Measurements from ENCODE around the gene IL17REL.

Gene IL17REL

DNA sequence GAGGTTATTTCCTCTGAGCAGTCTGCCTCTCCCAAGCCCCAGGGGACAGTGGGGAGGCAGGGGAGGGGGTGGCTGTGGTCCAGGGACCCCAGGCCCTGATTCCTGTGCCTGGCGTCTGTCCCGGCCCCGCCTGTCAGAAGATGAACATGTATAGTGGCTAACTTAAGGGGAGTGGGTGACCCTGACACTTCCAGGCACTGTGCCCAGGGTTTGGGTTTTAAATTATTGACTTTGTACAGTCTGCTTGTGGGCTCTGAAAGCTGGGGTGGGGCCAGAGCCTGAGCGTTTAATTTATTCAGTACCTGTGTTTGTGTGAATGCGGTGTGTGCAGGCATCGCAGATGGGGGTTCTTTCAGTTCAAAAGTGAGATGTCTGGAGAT, 48.9 kb downstream of the IL17REL start:
- H3K79me2 ChIP-seq (ENCODE audit: insufficient read depth, low read length), result peaks cover 60% of the 10 kb centered on the region
- TF ChIP-seq EZH2phosphoT487 (IDR thresholded peaks at IDR 0.05; ENCODE audit: borderline replicate concordance), result no peak
- TF ChIP-seq, protein P1, sequence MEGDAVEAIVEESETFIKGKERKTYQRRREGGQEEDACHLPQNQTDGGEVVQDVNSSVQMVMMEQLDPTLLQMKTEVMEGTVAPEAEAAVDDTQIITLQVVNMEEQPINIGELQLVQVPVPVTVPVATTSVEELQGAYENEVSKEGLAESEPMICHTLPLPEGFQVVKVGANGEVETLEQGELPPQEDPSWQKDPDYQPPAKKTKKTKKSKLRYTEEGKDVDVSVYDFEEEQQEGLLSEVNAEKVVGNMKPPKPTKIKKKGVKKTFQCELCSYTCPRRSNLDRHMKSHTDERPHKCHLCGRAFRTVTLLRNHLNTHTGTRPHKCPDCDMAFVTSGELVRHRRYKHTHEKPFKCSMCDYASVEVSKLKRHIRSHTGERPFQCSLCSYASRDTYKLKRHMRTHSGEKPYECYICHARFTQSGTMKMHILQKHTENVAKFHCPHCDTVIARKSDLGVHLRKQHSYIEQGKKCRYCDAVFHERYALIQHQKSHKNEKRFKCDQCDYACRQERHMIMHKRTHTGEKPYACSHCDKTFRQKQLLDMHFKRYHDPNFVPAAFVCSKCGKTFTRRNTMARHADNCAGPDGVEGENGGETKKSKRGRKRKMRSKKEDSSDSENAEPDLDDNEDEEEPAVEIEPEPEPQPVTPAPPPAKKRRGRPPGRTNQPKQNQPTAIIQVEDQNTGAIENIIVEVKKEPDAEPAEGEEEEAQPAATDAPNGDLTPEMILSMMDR (conservative IDR thresholded peaks at IDR 0.05; ENCODE audit: low read length), result no peak
- no peak overlapping the region for H2AFZ ChIP-seq (ENCODE audit: low read length)
- peak overlapping the region; percentile 83 for H3K4me2 ChIP-seq (ENCODE audit: low read depth, low read length, poor library complexity, severe bottlenecking)
- H3K9ac ChIP-seq (ENCODE audit: low read depth, low read length, poor library complexity, severe bottlenecking), result no peak overlapping the region
- peaks cover 31% of the 10 kb centered on the region for H3K4me1 ChIP-seq (ENCODE audit: insufficient read depth, low read length, poor library complexity, severe bottlenecking)
- no peaks in the 10 kb centered on the region for H3K9me3 ChIP-seq (ENCODE audit: insufficient read depth, low read depth, low read length)
- no peaks in the 10 kb centered on the region for H3F3A ChIP-seq (ENCODE audit: low read depth)
- peak overlapping the region; percentile 93 for H3K4me3 ChIP-seq (ENCODE audit: low read length, poor library complexity, severe bottlenecking)
- no peaks in the 10 kb centered on the region for H3K27me3 ChIP-seq (ENCODE audit: insufficient read depth, low read length, poor library complexity, severe bottlenecking)
- peaks cover 16% of the 10 kb centered on the region; the same call in 1 of the 2 replicates for H3K36me3 ChIP-seq (ENCODE audit: insufficient read depth, low read length)
- H3K9me2 ChIP-seq (replicated peaks; ENCODE audit: low read depth, low read length), result no peaks in the 10 kb centered on the region
- H4K20me1 ChIP-seq (ENCODE audit: insufficient read depth, low read length, poor library complexity, severe bottlenecking), result peaks cover 42% of the 10 kb centered on the region

DNA sequence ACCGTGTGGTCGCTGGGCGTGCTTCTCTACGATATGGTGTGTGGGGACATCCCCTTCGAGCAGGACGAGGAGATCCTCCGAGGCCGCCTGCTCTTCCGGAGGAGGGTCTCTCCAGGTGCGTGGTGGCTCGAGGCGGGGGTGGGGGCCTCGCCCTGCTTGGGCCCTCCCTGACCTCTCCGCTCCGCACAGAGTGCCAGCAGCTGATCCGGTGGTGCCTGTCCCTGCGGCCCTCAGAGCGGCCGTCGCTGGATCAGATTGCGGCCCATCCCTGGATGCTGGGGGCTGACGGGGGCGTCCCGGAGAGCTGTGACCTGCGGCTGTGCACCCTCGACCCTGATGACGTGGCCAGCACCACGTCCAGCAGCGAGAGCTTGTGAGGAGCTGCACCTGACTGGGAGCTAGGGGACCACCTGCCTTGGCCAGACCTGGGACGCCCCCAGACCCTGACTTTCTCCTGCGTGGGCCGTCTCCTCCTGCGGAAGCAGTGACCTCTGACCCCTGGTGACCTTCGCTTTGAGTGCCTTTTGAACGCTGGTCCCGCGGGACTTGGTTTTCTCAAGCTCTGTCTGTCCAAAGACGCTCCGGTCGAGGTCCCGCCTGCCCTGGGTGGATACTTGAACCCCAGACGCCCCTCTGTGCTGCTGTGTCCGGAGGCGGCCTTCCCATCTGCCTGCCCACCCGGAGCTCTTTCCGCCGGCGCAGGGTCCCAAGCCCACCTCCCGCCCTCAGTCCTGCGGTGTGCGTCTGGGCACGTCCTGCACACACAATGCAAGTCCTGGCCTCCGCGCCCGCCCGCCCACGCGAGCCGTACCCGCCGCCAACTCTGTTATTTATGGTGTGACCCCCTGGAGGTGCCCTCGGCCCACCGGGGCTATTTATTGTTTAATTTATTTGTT, 49.6 kb downstream of the IL17REL start:
- H3K4me2 ChIP-seq (ENCODE audit: low read depth, low read length, poor library complexity, severe bottlenecking), result peak overlapping the region; percentile 83
- peaks cover 42% of the 10 kb centered on the region for H4K20me1 ChIP-seq (ENCODE audit: insufficient read depth, low read length, poor library complexity, severe bottlenecking)
- H3K36me3 ChIP-seq (ENCODE audit: insufficient read depth, low read length), result peaks cover 16% of the 10 kb centered on the region; the same call in 1 of the 2 replicates
- TF ChIP-seq, protein P1 (conservative IDR thresholded peaks at IDR 0.05; ENCODE audit: low read length), result no peak
- no peak for TF ChIP-seq EZH2phosphoT487 (IDR thresholded peaks at IDR 0.05; ENCODE audit: borderline replicate concordance)
- peak overlapping the region; percentile 93 for H3K4me3 ChIP-seq (ENCODE audit: low read length, poor library complexity, severe bottlenecking)
- no peaks in the 10 kb centered on the region for H3K27me3 ChIP-seq (ENCODE audit: insufficient read depth, low read length, poor library complexity, severe bottlenecking)
- no peaks in the 10 kb centered on the region for H3K9me3 ChIP-seq (ENCODE audit: insufficient read depth, low read depth, low read length)
- no peak overlapping the region for H2AFZ ChIP-seq (ENCODE audit: low read length)
- peak overlapping the region; percentile 89 for H3K9ac ChIP-seq (ENCODE audit: low read depth, low read length, poor library complexity, severe bottlenecking)
- peaks cover 60% of the 10 kb centered on the region for H3K79me2 ChIP-seq (ENCODE audit: insufficient read depth, low read length)
- no peaks in the 10 kb centered on the region for H3K9me2 ChIP-seq (replicated peaks; ENCODE audit: low read depth, low read length)
- peaks cover 31% of the 10 kb centered on the region for H3K4me1 ChIP-seq (ENCODE audit: insufficient read depth, low read length, poor library complexity, severe bottlenecking)
- no peaks in the 10 kb centered on the region for H3F3A ChIP-seq (ENCODE audit: low read depth)

GRCh38 chr22:49962012-49962750, 50.4 kb downstream of the IL17REL start:
- peaks cover 31% of the 10 kb centered on the region for H3K4me1 ChIP-seq (ENCODE audit: insufficient read depth, low read length, poor library complexity, severe bottlenecking)
- H3F3A ChIP-seq (ENCODE audit: low read depth), result no peaks in the 10 kb centered on the region

More at GRCh38 chr22:49962012-49962750, 50.4 kb downstream of the IL17REL start:
- Histone ChIP-seq H3K36me3 (ENCODE audit: insufficient read depth, low read length) (peaks cover 16% of the 10 kb centered on the region; the same call in 1 of the 2 replicates), H3K9ac (ENCODE audit: low read depth, low read length, poor library complexity, severe bottlenecking) (peak overlapping the region; percentile 89), H4K20me1 (ENCODE audit: insufficient read depth, low read length, poor library complexity, severe bottlenecking) (peaks cover 42% of the 10 kb centered on the region), H2AFZ (ENCODE audit: low read length) (no peak overlapping the region), H3K9me2 (replicated peaks; ENCODE audit: low read depth, low read length) (no peaks in the 10 kb centered on the region), H3K4me3 (ENCODE audit: low read length, poor library complexity, severe bottlenecking) (peak overlapping the region; percentile 93), H3K27me3 (ENCODE audit: insufficient read depth, low read length, poor library complexity, severe bottlenecking) (no peaks in the 10 kb centered on the region), H3K9me3 (ENCODE audit: insufficient read depth, low read depth, low read length) (no peaks in the 10 kb centered on the region), H3K79me2 (ENCODE audit: insufficient read depth, low read length) (peaks cover 60% of the 10 kb centered on the region), H3K4me2 (ENCODE audit: low read depth, low read length, poor library complexity, severe bottlenecking) (peak overlapping the region; percentile 83)
- TF ChIP-seq EZH2phosphoT487 (IDR thresholded peaks at IDR 0.05; ENCODE audit: borderline replicate concordance), result no peak
- TF ChIP-seq, protein P1 (conservative IDR thresholded peaks at IDR 0.05; ENCODE audit: low read length), result no peak
